OCI-LY7 (cell line): Measurements from ENCODE around the gene NEK11. TPM values are rescaled to one million over a fixed set of nuclear protein-coding genes. Genes with fewer than 3 reads are reported as not detected.

Source experiments
- BruUV-seq: library from RNA; stranded (reverse); fragments of 400-500 nt; replicated peaks from 2 replicates; lab custom pipeline; 2021; lab: Mats Ljungman, UMichigan
- CTCF ChIA-PET: fragments of 300-600 bp; sonication (Branson Sonifier 250); formaldehyde crosslinking; loops from one replicate; lab custom pipeline; 2022; ENCODE audit warnings: antibody characterized with exemption; ENCODE audit not compliant: unreplicated experiment; lab: Charles Lee
- POLR2A ChIA-PET: fragments of 300-600 bp; sonication (Branson Sonifier 250); formaldehyde crosslinking; loops from one replicate; lab custom pipeline; 2022; ENCODE audit warnings: antibody characterized with exemption; lab: Charles Lee
- DNase-seq: peaks from one replicate; pipeline ENCODE4 v3.0.0-alpha.2; 2015; ENCODE audit warnings: low spot score
- H2AFZ ChIP-seq: fragments of 200-600 bp; sonication (generic), shearing (Covaris generic); 2 replicates; pipeline ENCODE4 v1.6.1; 2014; ENCODE audit warnings: mild to moderate bottlenecking, antibody characterized with exemption, low read length, moderate library complexity
- H3K27ac ChIP-seq: fragments of 200-600 bp; sonication (generic); 2 replicates; pipeline ENCODE4 v1.5.1; 2014; ENCODE audit warnings: mixed run types, low read depth, mild to moderate bottlenecking, moderate library complexity, low read length, inconsistent platforms; ENCODE audit not compliant: poor library complexity, severe bottlenecking
- H3K36me3 ChIP-seq: fragments of 200-600 bp; sonication (generic); 2 replicates; pipeline ENCODE4 v1.6.1; 2014; ENCODE audit warnings: mild to moderate bottlenecking, antibody characterized with exemption, low read length, moderate library complexity, mixed read lengths; ENCODE audit not compliant: insufficient read depth
- H3K4me1 ChIP-seq: fragments of 200-600 bp; sonication (generic); 2 replicates; pipeline ENCODE4 v1.5.1; 2014; ENCODE audit warnings: mild to moderate bottlenecking, low read length; ENCODE audit not compliant: insufficient read depth, poor library complexity, severe bottlenecking
- H3K4me2 ChIP-seq: fragments of 200-600 bp; sonication (generic); 2 replicates; pipeline ENCODE4 v1.6.1; 2014; ENCODE audit warnings: mild to moderate bottlenecking, low read length
- H3K4me3 ChIP-seq: fragments of 200-600 bp; sonication (generic); 2 replicates; pipeline ENCODE4 v1.5.1; 2014; ENCODE audit warnings: mild to moderate bottlenecking, low read depth, low read length; ENCODE audit not compliant: poor library complexity, severe bottlenecking
- H3K79me2 ChIP-seq: fragments of 200-600 bp; sonication (generic); 2 replicates; pipeline ENCODE4 v1.6.1; 2016; ENCODE audit warnings: low read depth, mild to moderate bottlenecking, low read length, moderate library complexity, mixed read lengths; ENCODE audit not compliant: insufficient read depth
- H3K9me2 ChIP-seq: fragments of 200-600 bp; sonication (generic); 2 replicates; pipeline ENCODE4 v1.6.1; 2016; ENCODE audit warnings: mild to moderate bottlenecking, low read length, mixed read lengths; ENCODE audit not compliant: insufficient read depth
- H3K9me3 ChIP-seq: fragments of 200-600 bp; sonication (generic); 2 replicates; pipeline ENCODE4 v1.6.1; 2014; ENCODE audit warnings: mild to moderate bottlenecking, mixed run types, low read length, mixed read lengths
- H4K20me1 ChIP-seq: fragments of 200-600 bp; sonication (generic); 2 replicates; pipeline ENCODE4 v1.6.1; 2014; ENCODE audit warnings: mild to moderate bottlenecking, antibody characterized with exemption, low read length, moderate library complexity, mixed read lengths; ENCODE audit not compliant: insufficient read depth
- CTCF ChIP-seq: fragments of 200-600 bp; sonication (generic); conservative IDR thresholded peaks from 2 replicates; pipeline ENCODE4 v1.5.1; 2014; ENCODE audit warnings: mild to moderate bottlenecking, antibody characterized with exemption, low read length, moderate library complexity, mixed read lengths
- EZH2phosphoT487 ChIP-seq: fragments of 200-600 bp; sonication (generic); IDR thresholded peaks from 2 replicates; pipeline ENCODE4 v1.6.1; 2018; ENCODE audit warnings: low read depth, borderline replicate concordance, mild to moderate bottlenecking, mixed run types, antibody characterized with exemption, low read length, moderate library complexity, mixed read lengths
- intact Hi-C: fragments of 100-400 bp; cut with micrococcal nuclease; formaldehyde crosslinking; loops from one replicate; pipeline ENCODE4 v1.10.0; 2022; ENCODE audit not compliant: unreplicated experiment
- total RNA-seq, 2 experiments: library from RNA; depleted of rRNA in 1 of 2; stranded (reverse); fragments of >200 nt in 1 of 2; shearing (Covaris generic) in 1 of 2; gene quantifications; 2 replicates each; pipeline ENCODE4 v1.2.3, GENCODE V29; 2014 to 2022

NEK11 gene
- total RNA-seq, 2 experiments from 2014 or later, result 0.47 to 1.5 TPM

GRCh38 chr3:130992344-130992743, 34.3 kb upstream of the NEK11 start:
- Histone ChIP-seq H3K4me1 (no peaks in the 10 kb centered on the region), H2AFZ (no peak overlapping the region), H3K36me3 (peaks cover 46% of the 10 kb centered on the region), H4K20me1 (no peaks in the 10 kb centered on the region), H3K9me2 (no peaks in the 10 kb centered on the region), H3K27ac (no peak overlapping the region), H3K4me2 (no peak overlapping the region), H3K9me3 (no peaks in the 10 kb centered on the region), H3K4me3 (no peak overlapping the region), H3K79me2 (no peaks in the 10 kb centered on the region)
- POLR2A ChIA-PET, result no interaction called here
- CTCF ChIA-PET, result no interaction called here
- DNase-seq, result no peak
- no TSS peak for BruUV-seq
- intact Hi-C loops, result no loop called here
- TF ChIP-seq CTCF (no peak), EZH2phosphoT487 (no peak)

- ChIA-PET POLR2A (interaction anchor here (1.1 to 4.1 kb wide), 3 partner anchors 8 to 19 kb away, joined by 4 to 18 read pairs (median 7); no protein-coding TSS in a partner anchor), CTCF (no interaction called here)
- no peak for TF ChIP-seq CTCF
- no peak for TF ChIP-seq EZH2phosphoT487
- Histone ChIP-seq H3K4me1 (no peaks in the 10 kb centered on the region), H3K4me2 (no peak overlapping the region), H3K9me2 (no peaks in the 10 kb centered on the region), H3K27ac (no peak overlapping the region), H2AFZ (no peak overlapping the region), H4K20me1 (no peaks in the 10 kb centered on the region), H3K79me2 (no peaks in the 10 kb centered on the region), H3K9me3 (no peaks in the 10 kb centered on the region), H3K4me3 (no peak overlapping the region), H3K36me3 (peaks cover 72% of the 10 kb centered on the region)
- DNase-seq, result no peak
- BruUV-seq, result no TSS peak
- intact Hi-C loops, result no loop called here
Observed at GRCh38 chr3:130997289-130997688, 29.4 kb upstream of the NEK11 start.

GRCh38 chr3:131001071-131001470, 25.6 kb upstream of the NEK11 start:
- Histone ChIP-seq H3K27ac (no peak overlapping the region), H3K9me3 (no peaks in the 10 kb centered on the region), H4K20me1 (no peaks in the 10 kb centered on the region), H3K79me2 (no peaks in the 10 kb centered on the region), H3K4me3 (no peak overlapping the region), H3K9me2 (no peaks in the 10 kb centered on the region), H3K4me1 (no peaks in the 10 kb centered on the region), H3K36me3 (peaks cover 80% of the 10 kb centered on the region), H2AFZ (no peak overlapping the region), H3K4me2 (no peak overlapping the region)
- ChIA-PET POLR2A (no interaction called here), CTCF (no interaction called here)
- intact Hi-C loops, result no loop called here
- BruUV-seq, result no TSS peak
- no peak for TF ChIP-seq CTCF
- TF ChIP-seq EZH2phosphoT487, result no peak
- DNase-seq, result no peak
